H9 (cell line): ENCODE measurements around the gene GLRA1. TPM values are rescaled to one million over a fixed set of nuclear protein-coding genes. Genes with fewer than 3 reads are reported as not detected.

Source experiments
- DNase-seq: peaks from one replicate; pipeline ENCODE4 v3.0.0-alpha.2; 2017
- H2AFZ ChIP-seq: one replicate; pipeline ENCODE4 v1.6.1; 2013; ENCODE audit warnings: mild to moderate bottlenecking, low read length, control low read depth, moderate library complexity
- H2AK5ac ChIP-seq: 2 replicates; pipeline ENCODE4 v1.6.1; 2013; ENCODE audit warnings: low read length, control low read depth, mixed read lengths; ENCODE audit not compliant: insufficient read length
- H2BK120ac ChIP-seq: one replicate; pipeline ENCODE4 v1.6.1; 2013; ENCODE audit warnings: low read depth, mild to moderate bottlenecking, low read length, control low read depth, inconsistent platforms; ENCODE audit not compliant: poor library complexity, severe bottlenecking
- H2BK12ac ChIP-seq: 2 replicates; pipeline ENCODE4 v1.6.1; 2013; ENCODE audit warnings: low read length, control low read depth, mixed read lengths, low read depth; ENCODE audit not compliant: insufficient read length
- H2BK15ac ChIP-seq: 2 replicates; pipeline ENCODE4 v1.6.1; 2013; ENCODE audit warnings: low read depth, low read length, control low read depth
- H2BK20ac ChIP-seq: one replicate; pipeline ENCODE4 v1.6.1; 2013; ENCODE audit warnings: low read depth, mild to moderate bottlenecking, low read length, control low read depth, inconsistent platforms; ENCODE audit not compliant: poor library complexity, severe bottlenecking
- H2BK5ac ChIP-seq: 2 replicates; pipeline ENCODE4 v1.6.1; 2013; ENCODE audit warnings: low read length, control low read depth, mixed read lengths; ENCODE audit not compliant: insufficient read length
- H3K14ac ChIP-seq: 2 replicates; pipeline ENCODE4 v1.6.1; 2013; ENCODE audit warnings: low read length, control low read depth; ENCODE audit not compliant: insufficient read depth
- H3K18ac ChIP-seq: 2 replicates; pipeline ENCODE4 v1.6.1; 2013; ENCODE audit warnings: low read depth, mild to moderate bottlenecking, mixed read lengths, low read length, control low read depth; ENCODE audit not compliant: insufficient read length
- H3K23ac ChIP-seq: 2 replicates; pipeline ENCODE4 v1.6.1; 2013; ENCODE audit warnings: low read length, control low read depth, mixed read lengths, low read depth; ENCODE audit not compliant: insufficient read length
- H3K23me2 ChIP-seq: 2 replicates; pipeline ENCODE4 v1.6.1; 2013; ENCODE audit warnings: low read depth, mild to moderate bottlenecking, mixed read lengths, low read length, control low read depth; ENCODE audit not compliant: insufficient read length, poor library complexity, severe bottlenecking
- H3K27ac ChIP-seq: 2 replicates; pipeline ENCODE4 v1.5.1; 2013; ENCODE audit warnings: low read length, control low read depth, mixed read lengths, low read depth; ENCODE audit not compliant: insufficient read length
- H3K27me3 ChIP-seq: 2 replicates; pipeline ENCODE4 v1.6.1; 2013; ENCODE audit warnings: low read length, control low read depth, inconsistent platforms; ENCODE audit not compliant: insufficient read depth
- H3K4ac ChIP-seq: 2 replicates; pipeline ENCODE4 v1.6.1; 2013; ENCODE audit warnings: low read depth, mild to moderate bottlenecking, control low read depth, inconsistent platforms, low read length, moderate library complexity
- H3K4me1 ChIP-seq: 2 replicates; pipeline ENCODE4 v1.6.1; 2013; ENCODE audit warnings: low read length, control low read depth, inconsistent platforms; ENCODE audit not compliant: insufficient read depth
- H3K4me2 ChIP-seq: 2 replicates; pipeline ENCODE4 v1.6.1; 2013; ENCODE audit warnings: low read length, control low read depth, mixed read lengths; ENCODE audit not compliant: insufficient read length, insufficient read depth
- H3K56ac ChIP-seq: 2 replicates; pipeline ENCODE4 v1.6.1; 2013; ENCODE audit warnings: low read depth, mild to moderate bottlenecking, mixed read lengths, low read length, control low read depth; ENCODE audit not compliant: insufficient read length
- H3K79me1 ChIP-seq: 2 replicates; pipeline ENCODE4 v1.6.1; 2013; ENCODE audit warnings: low read depth, mild to moderate bottlenecking, moderate library complexity, low read length, control low read depth, inconsistent platforms; ENCODE audit not compliant: insufficient read depth, poor library complexity, severe bottlenecking
- H3K79me2 ChIP-seq: 2 replicates; pipeline ENCODE4 v1.6.1; 2013; ENCODE audit warnings: low read length, control low read depth, inconsistent platforms; ENCODE audit not compliant: insufficient read depth
- H3K9ac ChIP-seq: 2 replicates; pipeline ENCODE4 v1.6.1; 2013; ENCODE audit warnings: low read length, control low read depth, mixed read lengths; ENCODE audit not compliant: insufficient read length; ENCODE audit errors: extremely low read depth
- H3K9me3 ChIP-seq: one replicate; pipeline ENCODE4 v1.6.1; 2013; ENCODE audit warnings: low read depth, low read length, inconsistent platforms; ENCODE audit not compliant: control insufficient read depth
- H3T11ph ChIP-seq: one replicate; pipeline ENCODE4 v1.6.1; 2013; ENCODE audit warnings: mild to moderate bottlenecking, low read length, control low read depth, inconsistent platforms
- H4K20me1 ChIP-seq: one replicate; pipeline ENCODE4 v1.6.1; 2013; ENCODE audit not compliant: control insufficient read depth, insufficient read length, insufficient read depth
- H4K5ac ChIP-seq: 2 replicates; pipeline ENCODE4 v1.6.1; 2013; ENCODE audit warnings: low read depth, mild to moderate bottlenecking, mixed read lengths, low read length, control low read depth; ENCODE audit not compliant: insufficient read length
- H4K8ac ChIP-seq: replicated peaks from 2 replicates; pipeline ENCODE4 v1.6.1; 2013; ENCODE audit warnings: low read length, control low read depth, mixed read lengths, low read depth; ENCODE audit not compliant: insufficient read length
- H4K91ac ChIP-seq: 2 replicates; pipeline ENCODE4 v1.6.1; 2013; ENCODE audit warnings: low read depth, mild to moderate bottlenecking, moderate library complexity, mixed read lengths, low read length, control low read depth; ENCODE audit not compliant: insufficient read length
- H3K27ac Mint-ChIP-seq, 3 experiments: 2 replicates in 2 of 3; 3 replicates in 1 of 3; pipeline ENCODE4 v1.8.0; 2020 to 2021; ENCODE audit warnings: mixed read lengths in 3 of 3, mild to moderate bottlenecking in 1 of 3, moderate library complexity in 1 of 3
- H3K27me3 Mint-ChIP-seq: 2 replicates; pipeline ENCODE4 v1.8.0; 2021; ENCODE audit warnings: low read depth, mild to moderate bottlenecking, moderate library complexity, mixed read lengths
- H3K36me3 Mint-ChIP-seq, 3 experiments: 2 replicates in 2 of 3; 3 replicates in 1 of 3; pipeline ENCODE4 v1.8.0; 2020 to 2021; ENCODE audit warnings: low read depth in 3 of 3, mixed read lengths in 3 of 3; ENCODE audit not compliant: insufficient read depth in 1 of 3
- H3K4me1 Mint-ChIP-seq, 2 experiments: 2 replicates each; pipeline ENCODE4 v1.8.0; 2020; ENCODE audit warnings: mixed read lengths in 2 of 2
- H3K4me3 Mint-ChIP-seq, 2 experiments: 2 replicates in 1 of 2; 3 replicates in 1 of 2; pipeline ENCODE4 v1.8.0; 2020 to 2021; ENCODE audit warnings: mild to moderate bottlenecking in 2 of 2, mixed read lengths in 2 of 2, moderate library complexity in 1 of 2
- H3K9me3 Mint-ChIP-seq, 2 experiments: 2 replicates in 1 of 2; 3 replicates in 1 of 2; pipeline ENCODE4 v1.8.0; 2020; ENCODE audit warnings: mild to moderate bottlenecking in 2 of 2, mixed read lengths in 2 of 2, moderate library complexity in 1 of 2
- CTCF ChIP-seq: fragments of 200-600 bp; sonication (generic); conservative IDR thresholded peaks from 3 replicates; pipeline ENCODE4 v1.8.0; 2021; ENCODE audit warnings: antibody characterized with exemption, mild to moderate bottlenecking
- WGBS: extraction: QIAGEN DNeasy Blood & Tissue Kit; methylation state at CpG from one replicate; pipeline ENCODE4 v1.1.7; 2013; ENCODE audit warnings: missing lambda C conversion rate, low lambda C conversion rate, mixed read lengths; ENCODE audit not compliant: insufficient read length; ENCODE audit errors: extremely low coverage; 5-methylcytosine and 5-hydroxymethylcytosine counted together
- total RNA-seq: library from RNA; stranded (reverse); gene quantifications from 2 replicates; pipeline ENCODE4 v1.2.1, GENCODE V29; 2021

Gene GLRA1
- total RNA-seq, 1 experiment from 2014 or later = not detected

- Histone ChIP-seq H2BK20ac (no peak overlapping the region), H3K9me3 (no peaks in the 10 kb centered on the region), H4K91ac (no peak overlapping the region), H4K20me1 (no peaks in the 10 kb centered on the region), H3K9ac (no peak overlapping the region), H2AFZ (no peak overlapping the region), H2BK5ac (no peak overlapping the region), H4K5ac (no peak overlapping the region), H3K18ac (no peak overlapping the region), H3K23ac (no peak overlapping the region), H2AK5ac (no peak overlapping the region), H3K79me2 (no peaks in the 10 kb centered on the region), H3K4me2 (no peak overlapping the region), H3K4me1 (no peaks in the 10 kb centered on the region), H3K56ac (no peak overlapping the region), H2BK120ac (no peak overlapping the region), H3K23me2 (no peaks in the 10 kb centered on the region), H3K4ac (no peak overlapping the region), H3T11ph (no peak overlapping the region), H3K27ac (no peak overlapping the region), H3K79me1 (no peaks in the 10 kb centered on the region), H2BK15ac (no peak overlapping the region), H3K27me3 (no peaks in the 10 kb centered on the region), H4K8ac (no peak overlapping the region), H3K14ac (no peak overlapping the region; the same call in 1 of the 2 replicates), H2BK12ac (no peak overlapping the region)
- Mint-ChIP-seq H3K27ac (no peak overlapping the region; a peak in 1 of 7 replicates), H3K9me3 (no peaks in the 10 kb centered on the region), H3K4me1 (peaks cover 8 to 9% of the 10 kb centered on the region in 2 experiments), H3K27me3 (peaks cover 10% of the 10 kb centered on the region), H3K4me3 (no peak overlapping the region), H3K36me3 (no peaks in the 10 kb centered on the region)
- no CpG with 5 or more reads among the region's 9 CpGs for WGBS
- no peak for TF ChIP-seq CTCF
- DNase-seq = no peak
Observed at GRCh38 chr5:151950706-151951105, 26.1 kb upstream of the GLRA1 start.
